ENCODE results near the gene MSMB. TPM values are rescaled to one million over a fixed set of nuclear protein-coding genes. Genes with fewer than 3 reads are reported as not detected.

The MSMB gene
- total and polyA plus RNA-seq, 9 of the 15 experiments (the other 6 are each of a cell fraction or from before 2014, with no cell fraction given) = 0.21 to 0.60 TPM; not detected in 7

GRCh38 chr10:46022978-46023702, 22.9 kb downstream of the MSMB start (continued):
- TF ChIP-seq RREB1 (CRISPR knock-in tag; IDR thresholded peaks at IDR 0.05) (no peak), NR4A1 (CRISPR knock-in tag; IDR thresholded peaks at IDR 0.05) (no peak), NR4A1 (tag; IDR thresholded peaks at IDR 0.05) (0 out of 2 replicates have a peak, but pooled peaks have one; percentile 58), ILK (tag; IDR thresholded peaks at IDR 0.05; ENCODE audit: borderline replicate concordance, low read depth) (no peak), ZNF12 (CRISPR knock-in tag; IDR thresholded peaks at IDR 0.05) (no peak), CBX2 (IDR thresholded peaks at IDR 0.05; ENCODE audit: insufficient read depth, low read length, poor library complexity, severe bottlenecking) (no peak), ELK1 (CRISPR knock-in tag; IDR thresholded peaks at IDR 0.05) (no peak), TBL1XR1 (IDR thresholded peaks at IDR 0.05; ENCODE audit: low read length in 2 of 2) (no peak; a peak in 1 of 4 replicates), ZNF133 (CRISPR knock-in tag; IDR thresholded peaks at IDR 0.05) (no peak), HNRNPH1 (optimal IDR thresholded peaks at IDR 0.05; ENCODE audit: low read depth, low read length) (no peak), ZNF146 (CRISPR knock-in tag; IDR thresholded peaks at IDR 0.05; ENCODE audit: unreplicated experiment) (no peak), ZBTB34 (CRISPR knock-in tag; IDR thresholded peaks at IDR 0.05) (no peak), XRCC3 (IDR thresholded peaks at IDR 0.05) (no peak), ZNF586 (CRISPR knock-in tag; conservative IDR thresholded peaks at IDR 0.05) (no peak), HNRNPUL1 (IDR thresholded peaks at IDR 0.05; ENCODE audit: low read length) (no peak), ZNF589 (CRISPR knock-in tag; IDR thresholded peaks at IDR 0.05; ENCODE audit: low read depth) (no peak), POLR2H (tag; IDR thresholded peaks at IDR 0.05; ENCODE audit: low read depth) (no peak), MITF (IDR thresholded peaks at IDR 0.05) (peak; percentile 86; the same call in 1 of the 2 replicates), SMAD3 (CRISPR knock-in tag; conservative IDR thresholded peaks at IDR 0.05) (no peak)
